H1 (cell line): ENCODE results near the gene LENG9. TPM values are rescaled to one million over a fixed set of nuclear protein-coding genes. Genes with fewer than 3 reads are reported as not detected.

Source experiments
- CTCF ChIA-PET: fragments of 300-600 bp; sonication (Branson Sonifier 250); formaldehyde crosslinking; loops from one replicate; lab custom pipeline; 2021; ENCODE audit not compliant: partially characterized antibody; lab: Charles Lee
- POLR2A ChIA-PET: fragments of 300-600 bp; sonication (Branson Sonifier 250); formaldehyde crosslinking; loops from one replicate; lab custom pipeline; 2021; ENCODE audit warnings: inconsistent platforms; ENCODE audit not compliant: partially characterized antibody; lab: Charles Lee
- DNase-seq, 2 experiments: peaks; one replicate each; pipeline versions ENCODE4 v3.0.0 to v3.0.0-alpha.2; 2010 to 2022; ENCODE audit warnings: low spot score in 2 of 2, low read depth in 1 of 2, mixed read lengths in 1 of 2
- FAIRE-seq: peaks from 2 replicates; lab custom pipeline; 2011; peaks lifted over from hg19 to GRCh38; lab: Jason Lieb, UNC
- H2AFZ ChIP-seq: 2 replicates; pipeline ENCODE4 v1.8.1; 2012; ENCODE audit warnings: low read length, inconsistent platforms
- H2AK5ac ChIP-seq: 2 replicates; pipeline ENCODE4 v1.6.1; 2013; ENCODE audit warnings: low read depth, low read length
- H2BK120ac ChIP-seq: replicated peaks from 2 replicates; pipeline ENCODE3; 2013; ENCODE audit warnings: low read depth, low read length, inconsistent platforms
- H2BK12ac ChIP-seq: 2 replicates; pipeline ENCODE4 v1.6.1; 2013; ENCODE audit warnings: low read depth, low read length
- H2BK15ac ChIP-seq: 2 replicates; pipeline ENCODE4 v1.6.1; 2013; ENCODE audit warnings: low read length
- H2BK20ac ChIP-seq: 2 replicates; pipeline ENCODE4 v1.6.1; 2013; ENCODE audit warnings: low read length
- H2BK5ac ChIP-seq: 2 replicates; pipeline ENCODE4 v1.6.1; 2013; ENCODE audit warnings: low read depth, low read length
- H3K14ac ChIP-seq: 2 replicates; pipeline ENCODE4 v1.6.1; 2013; ENCODE audit warnings: inconsistent platforms; ENCODE audit not compliant: insufficient read length
- H3K18ac ChIP-seq: 2 replicates; pipeline ENCODE4 v1.6.1; 2013; ENCODE audit warnings: low read length; ENCODE audit errors: extremely low read depth
- H3K23ac ChIP-seq: 2 replicates; pipeline ENCODE4 v1.6.1; 2013; ENCODE audit warnings: inconsistent platforms; ENCODE audit not compliant: insufficient read length
- H3K23me2 ChIP-seq: 2 replicates; pipeline ENCODE4 v1.6.1; 2013; ENCODE audit warnings: low read depth, low read length
- H3K27ac ChIP-seq: 2 replicates; pipeline ENCODE4 v1.6.1; 2011; ENCODE audit warnings: low read depth, low read length, inconsistent platforms
- H3K27me3 ChIP-seq, 4 experiments: replicated peaks in 1 of 4; 1 replicate in 1 of 4; 2 replicates in 3 of 4; pipeline versions ENCODE4 v1.6.1 to v1.8.1; 2011 to 2013; ENCODE audit warnings: low read length in 3 of 4, mild to moderate bottlenecking in 3 of 4, inconsistent platforms in 2 of 4, mixed read lengths in 2 of 4, moderate library complexity in 1 of 4; ENCODE audit not compliant: control insufficient read depth in 3 of 4, insufficient read depth in 3 of 4; ENCODE audit errors: extremely low read depth in 1 of 4
- H3K36me3 ChIP-seq, 4 experiments: 2 replicates each; pipeline versions ENCODE4 v1.6.1 to v1.8.1; 2011 to 2013; ENCODE audit warnings: mild to moderate bottlenecking in 4 of 4, low read length in 3 of 4, moderate library complexity in 2 of 4, control low read depth in 1 of 4, inconsistent platforms in 1 of 4; ENCODE audit not compliant: insufficient read depth in 4 of 4, control insufficient read depth in 2 of 4
- H3K4ac ChIP-seq: replicated peaks from 2 replicates; pipeline ENCODE3; 2013; ENCODE audit warnings: low read length, low read depth, mixed read lengths, inconsistent platforms; ENCODE audit not compliant: insufficient read length
- H3K4me1 ChIP-seq, 4 experiments: replicated peaks in 1 of 4; 1 replicate in 1 of 4; 2 replicates in 3 of 4; pipeline versions ENCODE4 v1.6.1 to v1.8.1; 2011 to 2013; ENCODE audit warnings: low read length in 3 of 4, inconsistent platforms in 2 of 4, mixed read lengths in 1 of 4; ENCODE audit not compliant: insufficient read depth in 4 of 4, control insufficient read depth in 3 of 4
- H3K4me2 ChIP-seq, 2 experiments: 2 replicates each; pipeline versions ENCODE4 v1.6.1 to v1.8.1; 2011 to 2013; ENCODE audit warnings: low read depth in 2 of 2, low read length in 2 of 2, control low read depth in 1 of 2, inconsistent platforms in 1 of 2, mild to moderate bottlenecking in 1 of 2; ENCODE audit not compliant: insufficient read depth in 1 of 2
- H3K4me3 ChIP-seq, 4 experiments: fragments of 200-600, 300-600 bp in 1 of 4; sonication (generic), shearing (Covaris generic), sonication (Bioruptor Twin) in 1 of 4; 2 replicates each; pipeline versions ENCODE4 v1.5.1 to v1.8.1; 2011 to 2016; ENCODE audit warnings: low read length in 4 of 4, low read depth in 3 of 4, control low read depth in 2 of 4, inconsistent platforms in 2 of 4, mild to moderate bottlenecking in 2 of 4, mixed read lengths in 1 of 4, moderate library complexity in 1 of 4; ENCODE audit not compliant: insufficient read depth in 2 of 4; ENCODE audit errors: extremely low read depth in 1 of 4
- H3K56ac ChIP-seq: replicated peaks from 2 replicates; pipeline ENCODE3; 2013; ENCODE audit warnings: low read depth, mild to moderate bottlenecking, mixed read lengths, low read length, inconsistent platforms; ENCODE audit not compliant: insufficient read length
- H3K79me1 ChIP-seq: 2 replicates; pipeline ENCODE4 v1.6.1; 2013; ENCODE audit warnings: low read depth, low read length, control low read depth
- H3K79me2 ChIP-seq, 2 experiments: 2 replicates each; pipeline versions ENCODE4 v1.6.1 to v1.8.1; 2012 to 2013; ENCODE audit warnings: low read length in 2 of 2, mild to moderate bottlenecking in 2 of 2, inconsistent platforms in 1 of 2; ENCODE audit not compliant: insufficient read depth in 2 of 2, control insufficient read depth in 1 of 2
- H3K9ac ChIP-seq, 4 experiments: replicated peaks in 1 of 4; 1 replicate in 1 of 4; 2 replicates in 3 of 4; pipeline versions ENCODE4 v1.6.1 to v1.8.1; 2011 to 2013; ENCODE audit warnings: low read depth in 3 of 4, low read length in 3 of 4, control low read depth in 2 of 4, mild to moderate bottlenecking in 2 of 4, moderate library complexity in 2 of 4, inconsistent platforms in 1 of 4; ENCODE audit errors: extremely low read depth in 1 of 4
- H3K9me3 ChIP-seq, 2 experiments: 2 replicates each; pipeline versions ENCODE4 v1.6.1 to v1.8.1; 2012 to 2013; ENCODE audit warnings: mild to moderate bottlenecking in 2 of 2, moderate library complexity in 2 of 2, control low read depth in 1 of 2, inconsistent platforms in 1 of 2, low read depth in 1 of 2, low read length in 1 of 2, mixed read lengths in 1 of 2; ENCODE audit not compliant: insufficient read depth in 2 of 2
- H4K20me1 ChIP-seq, 2 experiments: replicated peaks in 1 of 2; 2 replicates each; pipeline versions ENCODE3 to v1.8.1; 2011 to 2013; ENCODE audit warnings: inconsistent platforms in 2 of 2, low read length in 2 of 2, mild to moderate bottlenecking in 1 of 2; ENCODE audit not compliant: insufficient read depth in 2 of 2, control insufficient read depth in 1 of 2
- H4K5ac ChIP-seq: 2 replicates; pipeline ENCODE4 v1.6.1; 2013; ENCODE audit warnings: low read length, low read depth, mixed read lengths, inconsistent platforms; ENCODE audit not compliant: insufficient read length
- H4K8ac ChIP-seq: 2 replicates; pipeline ENCODE4 v1.8.0; 2013; ENCODE audit warnings: mild to moderate bottlenecking, moderate library complexity, low read length, inconsistent platforms; ENCODE audit not compliant: insufficient read depth; ENCODE audit errors: extremely low read depth
- H4K91ac ChIP-seq: replicated peaks from 2 replicates; pipeline ENCODE3; 2013; ENCODE audit warnings: low read length, mixed read lengths, inconsistent platforms; ENCODE audit not compliant: insufficient read length
- ASH2L ChIP-seq: fragments of 200-600, 300-600 bp; sonication (generic); IDR thresholded peaks from one replicate; pipeline ENCODE4 v1.7.1; 2017; ENCODE audit warnings: low read length
- CBX8 ChIP-seq: fragments of 300-800, 300-1000 bp; sonication (generic); IDR thresholded peaks from 2 replicates; pipeline ENCODE4 v1.7.1; 2016; ENCODE audit warnings: low read depth, low read length, borderline replicate concordance
- EP300 ChIP-seq, 2 experiments: IDR thresholded peaks; 1 replicate in 1 of 2; 2 replicates in 1 of 2; pipeline ENCODE4 v1.6.1; 2011 to 2012; ENCODE audit warnings: low read depth in 2 of 2, low read length in 2 of 2, mild to moderate bottlenecking in 2 of 2, borderline replicate concordance in 1 of 2, inconsistent platforms in 1 of 2, moderate library complexity in 1 of 2
- FOSL1 ChIP-seq: IDR thresholded peaks from 2 replicates; pipeline ENCODE4 v1.6.1; 2011; ENCODE audit warnings: mild to moderate bottlenecking, low read depth, low read length, moderate library complexity; ENCODE audit not compliant: insufficient read depth
- NRF1 ChIP-seq: IDR thresholded peaks from 2 replicates; pipeline ENCODE4 v1.6.1; 2011; ENCODE audit warnings: mild to moderate bottlenecking, low read depth, low read length, improper control_type of control experiment
- RAD21 ChIP-seq, 2 experiments: IDR thresholded peaks in 1 of 2; conservative IDR thresholded peaks in 1 of 2; 2 replicates each; pipeline ENCODE4 v1.6.1; 2011; ENCODE audit warnings: low read depth in 2 of 2, low read length in 2 of 2, improper control_type of control experiment in 1 of 2, inconsistent platforms in 1 of 2, mild to moderate bottlenecking in 1 of 2, moderate library complexity in 1 of 2
- RFX5 ChIP-seq: IDR thresholded peaks from 2 replicates; pipeline ENCODE4 v1.6.1; 2011; ENCODE audit warnings: low read depth, low read length, improper control_type of control experiment, borderline replicate concordance
- SIRT6 ChIP-seq: IDR thresholded peaks from one replicate; pipeline ENCODE4 v1.7.1; 2012; ENCODE audit warnings: low read length, inconsistent platforms
- SP4 ChIP-seq: IDR thresholded peaks from 2 replicates; pipeline ENCODE4 v1.6.1; 2012; ENCODE audit warnings: low read length, inconsistent platforms
- TAF1 ChIP-seq: IDR thresholded peaks from 2 replicates; pipeline ENCODE4 v1.6.1; 2011; ENCODE audit warnings: mild to moderate bottlenecking, low read depth, low read length
- USF2 ChIP-seq: IDR thresholded peaks from 2 replicates; pipeline ENCODE4 v1.6.1; 2011; ENCODE audit warnings: low read length, improper control_type of control experiment
- YY1 ChIP-seq: IDR thresholded peaks from 2 replicates; pipeline ENCODE4 v1.6.1; 2011; ENCODE audit warnings: low read depth, mild to moderate bottlenecking, low read length
- WGBS, 2 experiments: shearing (Covaris generic) in 1 of 2; methylation state at CpG; one replicate each; pipeline versions ENCODE4 v1.1.6 to v1.1.7; 2013 to 2015; ENCODE audit warnings: low lambda C conversion rate in 2 of 2, mixed read lengths in 2 of 2, inconsistent platforms in 1 of 2, low coverage in 1 of 2, missing lambda C conversion rate in 1 of 2; ENCODE audit not compliant: insufficient replicate concordance in 2 of 2, insufficient coverage in 1 of 2, insufficient read length in 1 of 2; ENCODE audit errors: extremely low coverage in 1 of 2, missing lambda C conversion rate in 1 of 2; 5-methylcytosine and 5-hydroxymethylcytosine counted together
- polyA plus RNA-seq, 7 experiments: library from polyadenylated mRNA; depleted of rRNA in 3 of 7; stranded (reverse) in 5 of 7; unstranded in 2 of 7; fragments of >200 nt in 5 of 7; fragments of 200-250 nt in 2 of 7; gene quantifications; 1 replicate in 5 of 7; 2 replicates in 1 of 7; 4 replicates in 1 of 7; pipeline versions ENCODE4 v1.2.1 to v1.2.3, GENCODE V29; 2011 to 2013; ENCODE audit warnings: missing spikeins in 2 of 7, mixed read lengths in 2 of 7
- total RNA-seq: library from RNA; stranded (reverse); fragmentation: NEBNext Ultra II Directional; extraction: Animal tissue kit (Norgen Biotek cat#: 25700); gene quantifications from 2 replicates; pipeline ENCODE4 v1.2.1, GENCODE V29; 2021

The LENG9 gene
- total and polyA plus RNA-seq, 2 of the 8 experiments (the other 6 are each of a cell fraction or from before 2014, with no cell fraction given): 1.6 to 3.9 TPM

GRCh38 chr19:54455786-54456422 lies 7.7 kb downstream of the LENG9 start:
- H3K79me2 ChIP-seq: peaks cover under 1 to 28% of the 10 kb centered on the region in 2 experiments; a peak in 3 of 4 replicates
- TF ChIP-seq SP4: no peak
- TF ChIP-seq TAF1: no peak
- no peak for TF ChIP-seq YY1
- no peak for TF ChIP-seq RAD21 (IDR thresholded peaks at IDR 0.05 in 1 of 2, conservative IDR thresholded peaks at IDR 0.05 in 1 of 2; ENCODE audit: low read depth in 2 of 2, low read length in 2 of 2)
- no peak for TF ChIP-seq NRF1
- no peak for TF ChIP-seq SIRT6
- TF ChIP-seq RFX5: no peak
- TF ChIP-seq CBX8: no peak
- TF ChIP-seq USF2: no peak
- TF ChIP-seq FOSL1: no peak
- TF ChIP-seq ASH2L: no peak
- TF ChIP-seq EP300 (IDR thresholded peaks at IDR 0.05; ENCODE audit: borderline replicate concordance in 1 of 2, low read depth in 2 of 2, low read length in 2 of 2): no peak

More at GRCh38 chr19:54455786-54456422, 7.7 kb downstream of the LENG9 start:
- Histone ChIP-seq H3K36me3 (peaks cover 55 to 78% (median 74%) of the 10 kb centered on the region in 4 experiments), H3K23me2 (no peaks in the 10 kb centered on the region; the same call in 1 of the 2 replicates), H3K18ac (no peak overlapping the region), H3K9ac (no peak overlapping the region), H3K4ac (no peak overlapping the region), H2BK15ac (no peak overlapping the region), H3K14ac (no peak overlapping the region), H3K9me3 (no peaks in the 10 kb centered on the region), H4K91ac (no peak overlapping the region), H2BK20ac (no peak overlapping the region), H2BK5ac (no peak overlapping the region), H3K56ac (no peak overlapping the region), H2AK5ac (no peak overlapping the region), H3K4me3 (no peak overlapping the region), H3K4me1 (no peaks in the 10 kb centered on the region; a peak in 2 of 7 replicates), H4K20me1 (peaks cover 16 to 65% of the 10 kb centered on the region in 2 experiments), H2BK120ac (no peak overlapping the region), H4K8ac (no peak overlapping the region), H2BK12ac (no peak overlapping the region), H3K23ac (no peak overlapping the region), H3K4me2 (no peak overlapping the region), H3K27ac (no peak overlapping the region), H2AFZ (no peak overlapping the region), H4K5ac (no peak overlapping the region), H3K79me1 (peaks cover 24% of the 10 kb centered on the region), H3K27me3 (no peaks in the 10 kb centered on the region)
- FAIRE-seq (no peak), DNase-seq (no peak)
- CTCF ChIA-PET: interaction anchor here (3.7 kb wide), 1 partner anchor 17 kb away, joined by 19 read pairs; no protein-coding TSS in a partner anchor
- POLR2A ChIA-PET: interaction anchor here (0.5 to 3.0 kb wide), 5 partner anchors 10 to 455 kb away, joined by 3 to 8 read pairs (median 4); no protein-coding TSS in a partner anchor
- WGBS, 2 experiments: 95% methylated on average over 29 of the region's 40 CpGs; no CpG with 5 or more reads in 1 of the 2 experiments
